ENCODE results near the gene SMYD3. TPM values are rescaled to one million over a fixed set of nuclear protein-coding genes. Genes with fewer than 3 reads are reported as not detected.

Gene SMYD3
- total RNA-seq, 3 donors from 2014 or later = 16.3 to 18.0 (median 16.4) TPM

DNA sequence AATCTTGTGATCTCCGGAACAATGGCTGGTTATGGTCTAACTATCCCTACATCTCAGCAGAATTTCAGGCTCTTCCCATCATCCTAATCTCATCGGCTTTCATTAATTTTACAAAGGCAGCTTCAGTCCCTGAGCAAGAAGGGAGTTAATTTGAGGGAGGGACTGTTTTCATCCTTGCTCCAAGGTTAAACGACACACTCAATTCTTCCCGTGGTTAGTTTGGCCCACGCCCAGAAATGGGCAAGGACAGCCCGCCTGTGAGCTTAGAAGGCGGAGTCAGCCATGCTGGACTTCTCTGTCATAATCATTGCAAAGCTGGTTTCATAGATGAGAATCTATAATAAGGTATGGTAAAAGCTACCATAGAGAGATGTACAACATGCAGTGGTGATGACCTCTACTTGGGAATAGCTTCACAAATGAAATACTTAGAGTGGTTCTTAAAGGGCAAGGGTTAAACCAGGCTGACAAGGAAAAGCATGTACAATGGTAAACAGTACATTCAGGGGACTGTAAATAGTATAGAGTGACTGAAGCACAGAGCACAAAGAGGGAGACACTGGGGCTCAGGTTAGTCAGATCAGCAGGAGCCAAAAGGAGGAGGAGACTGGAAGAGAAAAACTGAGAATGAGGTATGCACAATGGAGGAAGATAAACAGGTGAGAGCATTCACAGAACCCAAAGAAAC is 108.8 kb downstream of the SMYD3 start:
- Histone ChIP-seq H3K4me1 (ENCODE audit: low read depth) (no peaks in the 10 kb centered on the region), H3K4me3 (no peak overlapping the region), H3K9me3 (no peaks in the 10 kb centered on the region), H3K36me3 (ENCODE audit: low read depth) (no peaks in the 10 kb centered on the region)
- no peak for ATAC-seq
- intact Hi-C loops (cut with DNase I, micrococcal nuclease) = no loop called here
- no peak for TF ChIP-seq CTCF (IDR thresholded peaks at IDR 0.05)
- DNase-seq = peak in 1 of 3 donors; percentile 23

DNA sequence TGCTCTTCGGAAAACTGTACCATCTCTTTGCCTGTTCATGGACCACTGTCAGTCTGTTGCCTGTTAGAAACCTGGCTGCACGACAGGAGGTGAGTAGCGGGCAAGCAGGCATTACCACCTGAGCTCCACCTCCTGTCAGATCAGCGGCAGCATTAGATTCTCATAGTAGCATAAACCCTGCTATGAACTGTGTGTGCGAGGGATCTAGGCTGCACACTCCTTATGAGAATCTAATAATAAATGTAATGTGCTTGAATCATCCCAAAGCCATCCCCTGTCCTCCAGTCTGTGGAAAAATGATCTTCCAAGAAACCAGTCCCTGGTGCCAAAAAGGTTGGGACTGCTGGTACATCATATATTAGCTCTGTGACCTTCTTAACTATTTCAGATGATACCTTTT is 110.0 kb downstream of the SMYD3 start:
- no peak for TF ChIP-seq CTCF (IDR thresholded peaks at IDR 0.05)
- Histone ChIP-seq H3K4me3 (no peak overlapping the region), H3K9me3 (no peaks in the 10 kb centered on the region), H3K36me3 (ENCODE audit: low read depth) (no peaks in the 10 kb centered on the region), H3K4me1 (ENCODE audit: low read depth) (no peaks in the 10 kb centered on the region)
- DNase-seq (no peak), ATAC-seq (no peak)
- intact Hi-C loops (cut with DNase I, micrococcal nuclease) = no loop called here

- no peak for TF ChIP-seq CTCF (IDR thresholded peaks at IDR 0.05)
- Histone ChIP-seq H3K36me3 (ENCODE audit: low read depth) (no peaks in the 10 kb centered on the region), H3K4me3 (no peak overlapping the region), H3K4me1 (ENCODE audit: low read depth) (no peaks in the 10 kb centered on the region), H3K9me3 (peaks cover 3% of the 10 kb centered on the region)
- no peak for ATAC-seq
- no peak for DNase-seq
- intact Hi-C loops (cut with DNase I, micrococcal nuclease) = no loop called here
Measured at GRCh38 chr1:246396322-246396721, 110.8 kb downstream of the SMYD3 start.

DNA sequence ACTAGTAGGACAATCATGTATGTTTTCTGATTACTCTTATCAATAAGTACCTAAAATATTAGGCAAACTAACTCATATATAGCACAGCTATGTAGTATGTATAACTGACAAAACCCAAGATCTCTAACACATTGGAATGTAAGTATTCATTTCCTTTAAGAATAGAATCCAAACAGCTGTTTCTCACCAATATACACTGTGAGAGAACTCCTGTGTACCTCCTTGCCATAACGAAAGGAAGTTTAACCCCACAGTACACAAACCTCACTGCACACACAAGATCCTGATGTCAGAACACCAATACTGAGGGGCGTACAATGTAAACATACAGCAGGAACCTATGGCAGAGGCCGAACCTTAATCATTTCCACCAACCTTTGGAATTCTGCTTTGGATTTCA is 113.0 kb downstream of the SMYD3 start:
- Histone ChIP-seq H3K36me3 (ENCODE audit: low read depth) (no peaks in the 10 kb centered on the region), H3K4me1 (ENCODE audit: low read depth) (no peaks in the 10 kb centered on the region), H3K4me3 (no peak overlapping the region), H3K9me3 (peaks cover 4% of the 10 kb centered on the region)
- DNase-seq (no peak), ATAC-seq (no peak)
- TF ChIP-seq CTCF (IDR thresholded peaks at IDR 0.05) = no peak
- intact Hi-C loops (cut with DNase I, micrococcal nuclease) = no loop called here

- Histone ChIP-seq H3K36me3 (ENCODE audit: low read depth) (no peaks in the 10 kb centered on the region), H3K4me1 (ENCODE audit: low read depth) (no peaks in the 10 kb centered on the region), H3K4me3 (no peak overlapping the region), H3K9me3 (peaks cover 4% of the 10 kb centered on the region)
- no peak for TF ChIP-seq CTCF (IDR thresholded peaks at IDR 0.05)
- intact Hi-C loops (cut with DNase I, micrococcal nuclease) = no loop called here
- DNase-seq (no peak), ATAC-seq (no peak)
Measured at GRCh38 chr1:246390855-246391254, 116.2 kb downstream of the SMYD3 start.

DNA sequence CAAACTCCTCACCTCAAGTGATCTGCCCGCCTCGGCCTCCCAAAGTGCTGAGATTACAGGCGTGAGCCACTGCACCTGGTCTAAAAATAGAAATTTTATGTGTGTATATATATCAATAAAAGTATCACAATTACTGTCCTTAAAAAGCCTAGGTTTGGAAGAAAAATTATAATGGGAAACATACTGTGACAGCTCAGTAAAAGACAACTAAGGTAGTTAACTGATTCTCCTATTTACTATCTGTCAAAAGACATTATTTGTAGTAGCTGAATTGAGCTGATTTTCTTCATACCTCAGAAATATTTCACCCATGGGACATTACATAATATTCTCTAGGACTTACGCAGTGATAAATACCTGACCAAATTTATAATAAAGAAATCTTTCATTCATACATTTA is 122.5 kb downstream of the SMYD3 start:
- no peaks in the 10 kb centered on the region for H3K9me3 ChIP-seq
- no peaks in the 10 kb centered on the region for H3K4me1 ChIP-seq (ENCODE audit: low read depth)
- no peak for TF ChIP-seq CTCF (IDR thresholded peaks at IDR 0.05)
- no peaks in the 10 kb centered on the region for H3K36me3 ChIP-seq (ENCODE audit: low read depth)
- intact Hi-C loops (cut with DNase I, micrococcal nuclease) = no loop called here
- DNase-seq (no peak), ATAC-seq (no peak)
- no peak overlapping the region for H3K4me3 ChIP-seq

Measured in mucosa of descending colon (tissue), 3 donors.